Measurements from ENCODE around the gene DGKH.

GRCh38 chr13:42041011-42041683 is 7.3 kb upstream of the DGKH start:
- TF ChIP-seq TAF1 (IDR thresholded peaks at IDR 0.05; ENCODE audit: low read depth, low read length): no peak
- TF ChIP-seq POLR2AphosphoS5 (IDR thresholded peaks at IDR 0.05; ENCODE audit: low read depth, low read length): 0 out of 2 replicates have a peak, but pooled peaks have one; percentile 1
- TF ChIP-seq POLR2A (IDR thresholded peaks at IDR 0.05; ENCODE audit: low read depth, low read length): no peak; the same call in 1 of the 2 replicates
